ENCODE measurements around the gene SLC1A2. TPM values are rescaled to one million over a fixed set of nuclear protein-coding genes. Genes with fewer than 3 reads are reported as not detected.
A peak's percentile ranks its signal among the peaks of the same experiment; 100 is the strongest.

SLC1A2 gene
- total and polyA plus RNA-seq, 2 of the 4 experiments (the other 2 are of a cell fraction), result 0.15 to 0.54 TPM

- ChIA-PET CTCF (no interaction called here), POLR2A (ENCODE audit: unreplicated experiment) (no interaction called here)
- Histone ChIP-seq H4K20me1 (ENCODE audit: insufficient read depth, low read length) (no peaks in the 10 kb centered on the region), H2AK5ac (ENCODE audit: low read depth, low read length) (no peak overlapping the region), H2BK20ac (ENCODE audit: low read depth, low read length) (no peak overlapping the region), H3K9ac (ENCODE audit: low read depth, low read length) (no peak overlapping the region), H4K8ac (ENCODE audit: low read depth in 2 of 2, low read length in 2 of 2) (no peak overlapping the region), H4K91ac (ENCODE audit: insufficient read depth, low read depth, low read length) (no peak overlapping the region), H2BK120ac (ENCODE audit: low read depth, low read length) (no peak overlapping the region), H3K4me1 (ENCODE audit: control insufficient read depth, insufficient read depth, low read length) (peaks cover 2% of the 10 kb centered on the region; the same call in 1 of the 2 replicates), H3K79me1 (ENCODE audit: low read depth in 1 of 2, low read length in 2 of 2) (no peaks in the 10 kb centered on the region; a peak in 1 of 4 replicates), H3K27me3 (ENCODE audit: control insufficient read depth, insufficient read depth, low read length) (no peaks in the 10 kb centered on the region), H3K14ac (replicated peaks; ENCODE audit: low read depth, low read length) (no peak overlapping the region), H3K9me1 (ENCODE audit: insufficient read depth, low read length) (peaks cover 4% of the 10 kb centered on the region; the same call in 1 of the 2 replicates), H2BK5ac (ENCODE audit: low read depth, low read length, poor library complexity, severe bottlenecking) (no peak overlapping the region), H4K5ac (ENCODE audit: low read depth, low read length) (no peak overlapping the region), H3K56ac (ENCODE audit: extremely low read depth, insufficient read depth, low read length) (no peak overlapping the region), H3K4ac (ENCODE audit: low read depth, low read length) (no peak overlapping the region), H2AFZ (replicated peaks; ENCODE audit: low read length, poor library complexity) (no peak overlapping the region), H3K18ac (ENCODE audit: low read depth, low read length) (no peak overlapping the region), H2AK9ac (replicated peaks; ENCODE audit: low read depth, low read length, poor library complexity) (no peak overlapping the region), H3K23ac (ENCODE audit: low read depth, low read length) (no peak overlapping the region), H2BK15ac (ENCODE audit: low read depth, low read length) (no peak overlapping the region), H3K4me2 (ENCODE audit: low read depth, low read length) (no peak overlapping the region), H3K9me3 (ENCODE audit: control insufficient read depth, insufficient read depth, low read length) (no peaks in the 10 kb centered on the region), H3K4me3 (ENCODE audit: insufficient read depth, low read depth, low read length) (no peak overlapping the region), H3K36me3 (ENCODE audit: control insufficient read depth, insufficient read depth, low read length) (no peaks in the 10 kb centered on the region), H3K27ac (ENCODE audit: insufficient read depth, low read length) (no peak overlapping the region)
- intact Hi-C loops (cut with micrococcal nuclease), result no loop called here
- no TSS peak for BruUV-seq (replicated peaks)
- ATAC-seq (ENCODE audit: low read depth), result no peak
- no CpG with 5 or more reads among the region's 4 CpGs for WGBS, 2 experiments (ENCODE audit: extremely low coverage in 2 of 2, insufficient read length in 1 of 2)
- dilution Hi-C loops (cut with HindIII; ENCODE audit: low sequenced_read_pairs, unreplicated experiment), result no loop called here
- in situ Hi-C loops (cut with MboI; ENCODE audit: low sequenced_read_pairs), result loop anchor here (10.0 kb wide), 1 partner anchor 381 kb away; no protein-coding TSS in a partner anchor
- TF ChIP-seq ELK1 (IDR thresholded peaks at IDR 0.05; ENCODE audit: borderline replicate concordance, low read depth, low read length) (no peak), CEBPB (IDR thresholded peaks at IDR 0.05; ENCODE audit: low read depth, low read length) (0 out of 2 replicates have a peak, but pooled peaks have one; percentile 4)
- no peak for DNase-seq
Measured at GRCh38 chr11:35376118-35376510, 43.2 kb downstream of the SLC1A2 start.

Measured in IMR-90 (cell line).